GM19240 (cell line): Measurements from ENCODE around the gene ARL3.
"Not testable (repeated sequence)": the region's sequence is repeated elsewhere in the genome, so short reads cannot be mapped to it uniquely, and the experiment has no call there.

Experiments
- DNase-seq: peaks from one replicate; pipeline ENCODE4 v3.0.0; 2011; ENCODE audit warnings: low spot score; ENCODE audit not compliant: insufficient read length

The ARL3 gene

GRCh38 chr10:102704915-102705314 is 9.3 kb downstream of the ARL3 start:
- no peak for DNase-seq

- DNase-seq = no peak
These were observed 11.5 kb downstream of the ARL3 start for GRCh38 chr10:102702742-102703141.

GRCh38 chr10:102701796-102702195 is 12.4 kb downstream of the ARL3 start:
- DNase-seq = no peak

GRCh38 chr10:102701272-102701671 is 12.9 kb downstream of the ARL3 start:
- DNase-seq = no peak

GRCh38 chr10:102698894-102699293 is 15.3 kb downstream of the ARL3 start:
- no peak for DNase-seq

GRCh38 chr10:102696736-102697135 is 17.5 kb downstream of the ARL3 start:
- DNase-seq = no peak

GRCh38 chr10:102695401-102695800 is 18.8 kb downstream of the ARL3 start:
- not testable (repeated sequence) for DNase-seq

GRCh38 chr10:102691285-102692066 is 22.7 kb downstream of the ARL3 start:
- DNase-seq = no peak

GRCh38 chr10:102683736-102684135 is 30.5 kb downstream of the ARL3 start:
- no peak for DNase-seq

- no peak for DNase-seq
These were observed 31.2 kb downstream of the ARL3 start for GRCh38 chr10:102682981-102683380.

- no peak for DNase-seq
These were observed 31.8 kb downstream of the ARL3 start for GRCh38 chr10:102682416-102682815.

GRCh38 chr10:102681696-102682095 is 32.5 kb downstream of the ARL3 start:
- no peak for DNase-seq

GRCh38 chr10:102679596-102679995 is 34.6 kb downstream of the ARL3 start:
- no peak for DNase-seq

GRCh38 chr10:102678842-102679289 is 35.3 kb downstream of the ARL3 start:
- peak; percentile 38 for DNase-seq

GRCh38 chr10:102678068-102678400 is 36.2 kb downstream of the ARL3 start:
- DNase-seq = no peak

- no peak for DNase-seq
These were observed 36.7 kb downstream of the ARL3 start for GRCh38 chr10:102677331-102678067.

GRCh38 chr10:102676534-102677315 is 37.5 kb downstream of the ARL3 start:
- DNase-seq = no peak

GRCh38 chr10:102675666-102676533 is 38.3 kb downstream of the ARL3 start:
- DNase-seq = no peak

GRCh38 chr10:102675011-102675665 is 39.1 kb downstream of the ARL3 start:
- no peak for DNase-seq

GRCh38 chr10:102674566-102674965 is 39.6 kb downstream of the ARL3 start:
- no peak for DNase-seq
